HG03378 (cell line): ENCODE measurements around the gene FXN.
"Not testable (repeated sequence)": the region's sequence is repeated elsewhere in the genome, so short reads cannot be mapped to it uniquely, and the experiment has no call there.

Source experiments
- ATAC-seq: cut with Tn5 transposase; IDR thresholded peaks from one replicate; pipeline ENCODE4 v1.9.1; 2021; ENCODE audit warnings: mild to moderate bottlenecking, moderate library complexity; ENCODE audit not compliant: unreplicated experiment

Gene FXN

GRCh38 chr9:69097923-69098593 lies 62.5 kb downstream of the FXN start:
- no peak for ATAC-seq

GRCh38 chr9:69103348-69103996 lies 67.9 kb downstream of the FXN start:
- not testable (repeated sequence) for ATAC-seq

DNA sequence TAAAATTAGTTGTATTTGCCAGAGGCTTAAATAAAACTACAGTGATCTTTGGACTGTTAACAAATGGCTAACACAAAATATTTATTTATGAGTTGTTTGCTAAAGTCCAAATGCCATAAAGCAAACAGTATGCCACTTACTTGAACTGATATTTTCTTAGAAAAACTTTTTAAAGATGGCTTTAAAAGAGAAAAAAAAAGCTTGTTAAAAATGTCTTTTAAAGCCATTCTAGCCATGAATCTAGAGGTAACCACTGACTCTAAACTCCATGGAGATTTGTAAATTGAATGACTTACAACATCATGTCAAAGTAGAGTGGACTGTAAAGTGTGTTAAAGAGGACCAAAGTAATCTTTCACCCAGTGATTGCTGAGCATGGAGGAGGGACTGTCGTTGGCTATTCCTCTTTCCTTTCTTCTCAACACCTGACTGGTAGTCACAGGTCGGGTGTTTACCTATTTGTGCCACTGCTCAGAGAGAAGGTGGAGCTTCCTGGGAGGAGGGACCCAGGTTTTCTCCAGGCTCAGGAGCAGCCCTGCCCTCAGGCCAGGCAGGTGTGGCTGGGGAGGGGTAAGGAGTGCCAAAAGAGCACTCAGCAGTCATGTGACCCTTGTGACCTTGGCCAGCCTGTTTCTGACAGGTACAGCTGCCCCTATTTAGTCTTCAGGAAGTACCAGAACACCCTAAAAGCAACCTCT lies 69.4 kb downstream of the FXN start:
- ATAC-seq, result no peak

DNA sequence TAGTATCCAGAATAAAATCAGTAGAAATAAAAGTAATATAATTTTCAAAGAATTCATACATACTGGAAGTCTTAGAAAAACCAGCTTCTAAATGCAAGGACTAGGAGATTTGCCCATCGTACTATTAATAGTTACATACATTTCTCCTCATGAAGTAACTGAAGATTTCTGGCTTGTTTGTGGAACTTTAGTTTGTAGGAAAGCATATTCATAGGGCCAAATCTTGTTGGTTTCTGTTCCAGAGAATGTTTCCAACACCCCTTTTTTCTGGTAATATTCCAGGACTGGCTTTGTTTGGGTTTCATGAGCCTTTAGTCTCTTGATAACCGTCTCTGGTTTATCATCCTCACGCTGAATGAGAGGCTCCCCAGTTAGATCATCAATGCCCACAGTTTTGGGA lies 72.2 kb downstream of the FXN start:
- ATAC-seq, result no peak

- not testable (repeated sequence) for ATAC-seq
Observed at GRCh38 chr9:69108706-69109105, 73.2 kb downstream of the FXN start.

DNA sequence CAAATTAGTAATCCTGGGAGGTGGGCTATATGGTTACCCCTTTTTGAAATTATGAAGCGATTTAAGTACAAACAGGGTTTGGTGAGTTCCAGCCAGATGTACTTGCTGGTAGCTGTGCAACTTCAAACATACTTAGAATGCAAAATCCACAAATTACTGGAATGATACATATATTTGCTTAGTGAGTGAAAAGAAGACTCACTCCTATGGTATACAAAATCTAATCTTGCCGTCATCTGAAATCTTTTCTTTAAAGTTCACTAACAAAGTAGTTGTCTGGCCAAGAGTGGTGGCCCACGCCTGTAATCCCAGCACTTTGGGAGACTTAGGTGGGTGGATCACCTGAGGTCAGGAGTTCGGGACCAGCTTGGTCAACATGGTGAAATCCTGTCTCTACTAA lies 73.6 kb downstream of the FXN start:
- ATAC-seq, result no peak

DNA sequence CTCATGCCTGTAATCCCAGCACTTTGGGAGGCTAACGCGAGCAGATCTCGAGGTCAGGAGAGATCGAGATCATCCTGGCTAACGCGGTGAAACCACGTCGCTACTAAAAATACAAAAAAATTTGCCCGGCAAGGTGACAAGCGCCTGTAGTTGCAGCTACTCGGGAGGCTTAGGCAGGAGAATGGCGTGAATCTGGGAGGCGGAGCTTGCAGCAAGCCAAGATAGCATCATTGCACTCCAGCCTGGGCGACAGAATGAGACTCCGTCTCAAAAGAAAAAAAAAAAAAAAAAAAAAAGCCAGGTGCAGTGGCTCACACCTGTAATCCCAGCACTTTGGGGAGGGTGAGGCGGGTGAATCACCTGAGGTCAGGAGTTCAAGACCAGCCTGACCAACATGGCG lies 77.1 kb downstream of the FXN start:
- not testable (repeated sequence) for ATAC-seq

DNA sequence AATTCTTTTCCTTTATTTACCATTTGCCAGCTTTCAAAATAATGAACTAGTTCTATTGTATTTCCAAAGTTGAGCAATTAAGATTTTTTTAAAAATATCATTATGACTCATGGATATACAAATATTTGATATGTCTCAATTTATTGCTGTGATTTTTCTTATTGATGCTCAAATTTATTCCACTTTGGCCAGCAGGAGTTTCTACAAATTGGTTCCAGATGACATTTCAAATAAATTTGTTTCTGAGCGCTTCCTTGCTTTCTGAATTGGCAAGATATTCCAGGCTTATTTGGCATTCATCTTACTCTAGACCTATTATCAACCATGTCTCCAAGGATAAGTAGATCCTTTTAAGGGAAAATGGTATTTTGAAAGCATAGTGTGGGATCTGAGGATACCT lies 80.1 kb downstream of the FXN start:
- ATAC-seq, result no peak

GRCh38 chr9:69118656-69119055 lies 83.1 kb downstream of the FXN start:
- ATAC-seq, result no peak

GRCh38 chr9:69120380-69121154 lies 85.0 kb downstream of the FXN start:
- ATAC-seq, result no peak

GRCh38 chr9:69121155-69122081 lies 85.9 kb downstream of the FXN start:
- ATAC-seq, result peak; percentile 53

- peak; percentile 62 for ATAC-seq
Observed at GRCh38 chr9:69122082-69122548, 86.6 kb downstream of the FXN start.

GRCh38 chr9:69122549-69123141 lies 87.1 kb downstream of the FXN start:
- no peak for ATAC-seq

DNA sequence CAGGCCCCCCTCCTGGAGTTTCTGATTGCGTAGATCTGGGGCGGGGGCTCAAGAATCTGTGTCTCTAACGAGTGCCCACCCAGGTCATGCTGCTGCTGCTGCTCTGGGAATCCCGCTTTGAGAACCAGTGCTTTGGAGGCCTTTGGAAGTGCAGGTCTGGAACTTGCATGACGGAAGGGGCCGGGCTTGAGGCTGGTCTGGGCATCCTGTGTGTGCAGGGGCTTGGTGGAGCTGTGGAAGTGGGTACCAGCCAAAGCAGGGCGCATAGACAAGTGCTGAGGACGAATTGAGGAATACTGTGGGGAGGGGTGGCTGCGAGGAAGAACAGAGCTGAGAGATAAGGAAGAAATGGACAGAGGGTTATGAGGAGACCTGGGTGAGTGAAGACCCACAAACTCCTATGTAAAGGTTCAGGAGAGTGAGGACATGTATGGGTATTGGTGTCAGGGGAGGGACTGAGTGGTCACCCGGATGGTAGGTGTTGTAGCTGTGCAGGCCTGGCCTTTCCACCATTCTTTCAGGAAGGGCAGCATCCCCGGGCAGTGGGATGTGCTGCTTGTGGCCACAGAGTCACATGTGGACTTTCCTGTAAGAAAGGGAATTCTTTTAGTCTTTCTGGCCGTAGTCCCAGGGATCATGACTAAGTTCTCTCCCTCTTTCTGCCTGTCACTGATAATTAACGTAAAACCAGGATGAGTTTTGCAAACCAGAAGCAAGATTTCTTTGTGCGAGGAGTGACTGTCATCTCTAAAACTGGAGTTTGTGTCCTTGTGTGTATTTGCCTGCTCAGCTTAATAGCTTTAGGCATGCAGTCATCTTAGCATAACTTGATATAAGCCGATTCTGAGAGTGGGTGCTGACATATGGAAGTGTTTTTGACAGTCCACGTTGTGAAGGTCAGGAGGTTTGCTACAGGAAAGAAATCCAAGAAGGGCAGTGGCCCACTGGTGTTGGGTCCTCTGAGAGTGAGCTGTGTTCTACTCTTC lies 95.2 kb downstream of the FXN start:
- no peak for ATAC-seq

GRCh38 chr9:69131682-69132081 lies 96.1 kb downstream of the FXN start:
- no peak for ATAC-seq

- ATAC-seq, result no peak
Observed at GRCh38 chr9:69132361-69132760, 96.8 kb downstream of the FXN start.

DNA sequence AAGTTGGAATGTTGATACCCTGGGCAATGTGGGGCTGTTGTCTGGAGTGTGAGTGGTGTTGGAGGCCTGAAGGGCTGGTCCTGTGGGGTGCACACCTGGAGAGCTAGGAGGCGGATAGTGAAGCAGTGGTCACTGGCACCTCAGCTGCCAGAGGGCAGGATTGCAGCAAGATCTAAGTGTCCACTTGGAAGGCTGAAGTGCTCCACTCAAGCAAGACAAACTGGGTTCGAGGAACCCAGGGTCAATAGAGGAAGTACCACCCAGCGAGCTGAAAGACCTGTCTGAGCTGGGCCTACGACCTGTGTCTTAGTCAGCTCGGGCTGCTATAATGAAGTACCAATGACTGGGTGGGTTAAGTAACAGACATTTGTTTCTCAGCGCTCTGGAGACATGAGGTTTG lies 98.9 kb downstream of the FXN start:
- no peak for ATAC-seq

DNA sequence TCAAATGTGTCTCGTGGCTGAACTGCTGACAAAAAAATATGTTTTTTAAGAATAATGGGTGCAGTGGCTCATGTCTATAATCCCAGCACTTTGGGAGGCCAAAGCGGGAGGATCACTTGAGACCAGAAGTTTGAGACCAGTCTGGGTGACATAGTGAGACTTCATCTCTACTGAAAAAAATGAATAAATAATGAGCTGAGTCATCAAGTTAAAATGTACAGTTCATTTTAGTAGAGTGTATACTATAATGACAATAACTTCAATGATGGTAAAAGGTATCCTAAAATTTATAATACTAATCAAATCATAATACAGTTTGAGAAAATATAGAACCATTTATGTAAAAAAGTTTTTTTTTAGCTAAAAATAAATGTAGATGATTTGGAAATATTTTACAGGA lies 100.6 kb downstream of the FXN start:
- ATAC-seq, result no peak

- no peak for ATAC-seq
Observed at GRCh38 chr9:69136779-69137178, 101.2 kb downstream of the FXN start.
